ENCODE results near the gene SORBS1.
A peak's percentile ranks its signal among the peaks of the same experiment; 100 is the strongest.
"Not testable (repeated sequence)": the region's sequence is repeated elsewhere in the genome, so short reads cannot be mapped to it uniquely, and the experiment has no call there.

Gene SORBS1

DNA sequence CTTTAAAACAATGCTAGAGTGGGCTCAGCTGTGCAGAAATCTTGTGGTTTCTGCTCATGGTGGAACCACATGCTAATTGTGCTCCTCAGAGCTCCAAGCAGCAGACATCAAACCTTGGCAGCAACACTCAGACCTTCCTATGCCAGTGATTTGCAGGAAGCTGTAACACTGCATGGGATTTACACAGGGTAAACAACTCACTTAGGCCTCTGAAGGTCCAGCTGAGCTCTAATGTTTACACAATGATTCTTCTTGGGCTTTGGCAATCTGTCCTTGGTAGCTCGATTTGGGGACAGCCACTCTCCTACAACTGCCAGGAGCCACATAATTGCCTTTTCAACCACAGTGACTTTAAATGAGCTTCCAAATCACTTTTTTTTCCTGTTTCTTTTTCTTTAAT lies 172.6 kb downstream of the SORBS1 start:
- DNase-seq (ENCODE audit: low read depth): no peak

DNA sequence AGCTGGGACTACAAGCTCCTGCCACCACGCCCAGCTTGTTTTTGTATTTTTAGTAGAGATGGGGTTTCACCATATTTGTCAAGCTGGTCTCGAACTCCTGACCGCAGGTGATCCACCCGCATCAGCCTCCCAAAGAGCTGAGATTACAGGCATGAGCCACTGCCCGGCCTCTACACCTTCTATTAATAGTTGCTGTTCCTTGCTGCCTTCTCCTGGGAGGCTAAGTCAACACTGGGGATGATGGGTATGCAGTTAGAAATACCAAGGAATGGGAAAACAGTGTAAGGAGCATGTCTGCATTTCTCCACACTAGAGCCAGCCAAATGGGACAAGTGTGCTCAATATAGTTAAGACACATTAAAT lies 173.1 kb downstream of the SORBS1 start:
- no peak for DNase-seq (ENCODE audit: low read depth)

DNA sequence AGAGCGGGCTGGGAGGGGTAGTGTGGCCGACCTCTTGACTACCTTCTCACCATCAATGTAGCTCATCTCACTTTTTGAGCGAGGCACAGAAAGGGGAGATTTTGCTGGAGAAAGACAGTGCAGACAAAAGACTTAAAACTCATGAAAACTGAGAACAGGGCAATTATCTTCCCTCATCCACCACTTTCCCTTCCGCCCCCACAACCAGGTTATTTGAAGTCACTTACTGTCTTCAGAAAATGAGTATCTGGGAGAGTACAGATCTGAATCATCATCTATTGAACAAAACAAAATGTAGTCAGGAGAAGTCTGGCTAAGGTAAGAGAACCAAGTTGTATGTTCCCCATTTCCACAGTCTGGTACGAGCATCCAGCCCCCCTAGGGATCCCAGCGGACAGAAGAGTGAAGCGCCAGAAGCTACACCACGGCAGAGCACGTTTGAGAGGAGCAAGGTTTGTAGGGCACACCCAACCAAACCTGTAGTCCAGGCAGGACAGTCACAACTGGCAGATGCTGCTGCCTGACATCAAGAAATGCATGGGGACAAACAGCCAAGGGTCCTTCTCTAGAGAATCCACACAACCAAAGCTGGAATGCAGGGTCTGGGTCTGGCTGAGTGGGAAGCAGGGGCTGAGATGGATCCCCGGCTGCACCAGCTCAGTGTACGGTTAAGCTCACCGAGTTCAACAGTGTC lies 177.0 kb downstream of the SORBS1 start:
- DNase-seq (ENCODE audit: low read depth): no peak

DNA sequence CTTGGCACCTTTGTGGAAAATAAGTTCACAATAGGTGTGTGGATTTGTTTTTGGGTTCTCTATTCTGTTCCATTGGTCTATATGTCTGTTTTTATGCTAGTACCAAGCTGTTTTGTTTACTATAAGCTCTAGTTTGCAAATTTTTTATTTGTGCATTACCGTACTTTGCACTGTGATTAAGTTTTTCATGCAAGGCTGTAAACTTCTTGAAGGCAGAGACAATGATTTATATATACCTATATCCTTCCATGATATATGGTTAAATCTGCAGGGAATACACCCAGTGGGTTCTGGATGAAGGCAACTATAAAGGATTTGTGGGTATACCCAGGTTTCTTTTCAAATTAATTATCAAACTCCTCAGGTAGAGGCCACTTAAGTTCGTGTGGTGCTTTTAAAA lies 178.6 kb downstream of the SORBS1 start:
- no peak for DNase-seq (ENCODE audit: low read depth)

DNA sequence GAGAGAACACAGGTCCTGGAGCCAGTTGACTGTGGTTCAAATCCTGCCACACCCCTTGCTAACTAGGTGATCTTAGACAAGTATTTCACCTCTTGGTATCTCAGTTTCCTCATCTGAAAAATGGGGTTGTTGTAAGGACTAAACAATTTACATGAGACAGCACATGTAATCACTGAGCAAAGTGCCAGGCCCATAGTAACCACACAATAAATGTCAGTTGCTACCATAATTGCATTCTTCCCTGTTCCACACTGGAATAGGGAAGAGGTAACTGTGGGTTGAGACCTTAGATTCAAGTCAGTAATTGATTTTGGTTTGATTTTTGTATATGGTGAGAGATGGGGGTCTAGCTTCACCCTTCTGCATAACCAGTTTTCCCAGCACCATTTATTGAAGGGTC lies 179.0 kb downstream of the SORBS1 start:
- no peak for DNase-seq (ENCODE audit: low read depth)

DNA sequence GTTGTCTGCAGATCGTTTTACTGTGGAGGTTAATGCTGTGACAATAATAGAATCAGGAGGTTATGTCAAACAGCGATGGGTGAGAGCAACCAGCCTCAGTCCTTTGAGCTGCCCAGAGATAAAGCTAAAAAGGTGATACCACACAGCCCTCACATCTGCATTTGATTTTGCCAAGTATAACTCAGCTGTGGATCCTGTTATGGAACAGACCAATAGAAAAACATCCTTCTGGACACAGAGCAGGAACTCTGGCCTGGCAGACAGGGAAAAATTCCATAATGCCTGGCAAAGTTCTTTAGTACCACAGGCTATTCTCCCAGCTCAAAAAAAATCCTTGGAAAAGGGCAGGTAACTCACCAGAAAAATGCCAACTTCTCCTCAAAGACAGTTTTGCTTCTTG lies 183.2 kb downstream of the SORBS1 start:
- no peak for DNase-seq (ENCODE audit: low read depth)

DNA sequence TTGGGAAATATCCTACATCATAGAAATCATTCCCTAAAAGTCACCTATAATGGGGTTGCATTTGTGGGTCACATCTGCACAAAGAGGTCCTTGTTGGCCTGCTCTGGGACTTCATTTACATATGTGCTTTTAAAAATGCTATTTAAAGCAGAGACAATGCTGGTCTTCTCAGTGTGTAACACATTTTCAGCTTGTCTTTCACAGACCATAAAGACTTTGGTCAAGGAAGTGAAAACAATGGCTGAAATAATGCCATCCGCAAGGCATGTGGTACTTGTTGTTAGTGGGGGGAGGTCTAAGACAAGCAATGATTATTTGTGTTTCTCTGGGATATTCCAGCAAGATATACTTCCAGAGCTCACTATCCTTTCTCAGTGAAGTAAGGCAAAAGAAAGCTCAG lies 185.8 kb downstream of the SORBS1 start:
- DNase-seq (ENCODE audit: low read depth): no peak

DNA sequence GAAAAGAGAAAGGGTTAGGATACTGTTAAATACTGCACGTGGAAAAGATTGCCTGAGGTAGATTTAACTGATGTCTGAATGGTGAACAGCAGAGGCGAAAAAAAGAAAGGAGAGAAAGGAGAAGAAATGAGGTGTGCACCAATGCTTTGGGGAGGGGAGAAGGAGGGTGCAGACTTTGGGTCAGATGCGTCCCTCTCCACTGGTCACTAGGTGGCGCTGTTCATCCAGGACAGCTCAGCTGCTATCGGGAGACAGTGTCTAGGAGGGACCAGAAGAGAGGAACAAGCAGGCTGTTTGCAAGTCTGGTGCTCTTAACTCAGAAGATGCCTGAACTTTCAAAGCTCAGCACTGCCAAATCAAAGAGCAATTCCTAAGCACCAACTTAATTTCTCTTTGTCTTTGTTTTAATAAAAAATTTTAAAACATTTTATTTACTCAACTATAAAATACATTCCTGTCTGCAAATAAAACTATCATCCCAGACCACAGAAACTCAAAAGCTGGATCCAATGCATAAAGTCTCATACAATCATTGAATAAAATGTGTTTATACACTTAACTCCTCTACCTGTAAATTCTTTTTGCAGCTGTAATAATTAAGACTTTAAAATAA lies 186.5 kb downstream of the SORBS1 start:
- peak; percentile 35 for DNase-seq (ENCODE audit: low read depth)

DNA sequence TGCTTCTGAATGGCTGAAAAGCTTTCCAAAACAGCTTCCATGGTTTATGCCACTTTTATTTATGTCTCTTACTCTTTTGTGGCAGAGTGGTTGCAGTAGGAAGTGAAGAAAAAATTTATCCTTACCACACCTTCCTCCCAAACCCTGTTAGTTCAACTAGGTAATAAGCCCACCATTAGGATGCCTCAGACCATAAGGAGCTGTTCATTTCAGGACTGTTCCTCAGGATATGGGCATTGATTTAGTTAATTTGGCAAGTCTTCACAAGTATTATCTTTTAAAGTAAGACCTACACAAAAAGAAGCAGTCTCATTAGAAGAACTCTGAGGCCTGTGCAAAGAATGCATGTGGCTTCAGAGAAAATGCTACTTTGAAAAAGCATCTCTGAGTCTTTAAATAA lies 187.5 kb downstream of the SORBS1 start:
- no peak for DNase-seq (ENCODE audit: low read depth)

DNA sequence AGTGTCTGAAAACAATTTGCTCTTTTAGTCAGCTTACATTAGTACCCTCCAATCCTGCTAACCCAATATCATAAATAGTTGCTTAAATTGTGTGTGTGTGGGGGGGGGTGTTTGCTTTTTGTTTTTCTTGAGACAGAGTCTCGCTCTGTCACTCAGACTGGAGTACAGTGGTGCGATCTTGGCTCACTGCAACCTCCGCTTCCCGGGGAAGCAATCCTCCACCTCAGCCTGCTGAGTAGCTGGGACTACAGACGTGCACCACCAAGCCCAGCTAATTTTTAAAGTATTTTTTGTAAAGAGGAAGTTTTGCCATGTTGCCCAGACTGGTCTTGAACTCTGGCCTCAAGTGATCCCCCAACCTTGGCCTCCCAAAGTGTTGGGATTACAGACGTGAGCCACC lies 196.8 kb downstream of the SORBS1 start:
- no peak for DNase-seq (ENCODE audit: low read depth)

DNA sequence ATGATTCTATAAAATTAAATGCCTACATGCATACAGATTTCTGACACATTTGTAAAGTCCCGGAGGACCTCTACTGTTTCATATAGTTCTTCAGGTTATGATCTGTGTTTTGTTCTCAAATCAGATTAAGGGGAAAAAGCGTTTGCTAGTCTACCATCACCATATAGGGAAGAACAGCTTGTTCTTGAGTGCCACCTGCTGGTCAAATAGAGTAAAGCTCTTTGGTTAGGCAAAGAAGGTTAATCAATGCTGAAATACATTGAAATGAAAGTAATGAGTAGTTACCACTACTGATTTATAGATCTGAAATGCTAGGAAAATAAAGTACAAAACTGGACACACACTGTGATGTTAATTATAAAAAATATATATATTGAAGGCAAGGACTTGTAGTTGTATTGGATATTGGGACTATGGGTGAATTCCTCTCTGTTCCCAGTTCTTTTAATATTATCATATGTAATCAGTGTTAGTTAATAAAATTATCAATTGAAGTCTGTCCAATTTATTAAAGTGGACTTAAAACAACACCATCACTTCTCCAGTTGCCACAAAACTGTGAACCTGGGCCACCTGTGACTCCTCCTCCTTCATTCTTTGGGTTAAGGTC lies 197.8 kb downstream of the SORBS1 start:
- DNase-seq (ENCODE audit: low read depth): peak; percentile 20

DNA sequence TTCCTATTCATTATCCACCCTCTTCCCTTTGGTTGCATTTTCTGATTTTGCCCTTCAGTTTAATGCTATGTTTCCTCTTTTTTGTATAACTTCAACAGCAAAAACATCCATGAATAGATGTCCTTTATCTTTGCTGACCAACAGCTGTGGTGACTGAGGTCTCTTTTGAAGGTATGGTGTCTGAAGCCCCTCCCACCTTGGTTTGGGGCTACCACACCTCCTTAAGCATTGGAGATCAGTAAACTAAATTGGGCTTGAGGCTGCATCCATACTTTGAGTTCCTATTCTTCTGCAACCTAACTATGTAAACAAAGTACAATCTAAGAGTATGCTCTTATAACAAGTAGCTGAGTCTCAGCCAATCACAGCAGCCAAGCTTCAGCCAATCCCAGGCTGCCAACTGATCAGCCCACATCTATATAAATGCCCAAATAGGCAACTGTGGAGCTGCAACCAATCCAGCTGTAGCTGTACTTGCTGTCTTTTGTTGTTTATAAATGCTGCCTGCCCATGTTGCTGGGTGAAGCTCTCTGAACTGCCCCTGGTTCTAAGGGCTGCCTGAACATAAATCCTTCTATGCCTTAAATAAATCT lies 201.0 kb downstream of the SORBS1 start:
- DNase-seq (ENCODE audit: low read depth): no peak

DNA sequence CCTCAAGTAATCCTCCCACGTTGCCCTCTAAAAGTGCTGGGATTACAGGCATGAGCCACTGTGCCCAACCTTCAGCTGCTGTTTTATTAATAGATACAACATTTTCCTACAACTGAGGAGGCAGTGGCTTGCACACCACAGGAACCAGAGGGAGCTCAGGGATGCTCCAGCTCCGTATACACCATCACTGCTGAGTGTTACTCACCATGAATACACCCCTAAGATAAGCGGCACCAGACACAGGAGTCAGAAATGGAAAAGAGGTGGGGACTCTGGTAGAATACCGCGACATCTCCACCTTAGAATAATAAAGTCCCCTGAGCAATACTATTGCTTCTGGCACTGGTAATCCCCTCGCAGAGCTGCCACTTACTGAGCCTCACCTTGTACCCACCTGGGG lies 201.7 kb downstream of the SORBS1 start:
- DNase-seq (ENCODE audit: low read depth): no peak

DNA sequence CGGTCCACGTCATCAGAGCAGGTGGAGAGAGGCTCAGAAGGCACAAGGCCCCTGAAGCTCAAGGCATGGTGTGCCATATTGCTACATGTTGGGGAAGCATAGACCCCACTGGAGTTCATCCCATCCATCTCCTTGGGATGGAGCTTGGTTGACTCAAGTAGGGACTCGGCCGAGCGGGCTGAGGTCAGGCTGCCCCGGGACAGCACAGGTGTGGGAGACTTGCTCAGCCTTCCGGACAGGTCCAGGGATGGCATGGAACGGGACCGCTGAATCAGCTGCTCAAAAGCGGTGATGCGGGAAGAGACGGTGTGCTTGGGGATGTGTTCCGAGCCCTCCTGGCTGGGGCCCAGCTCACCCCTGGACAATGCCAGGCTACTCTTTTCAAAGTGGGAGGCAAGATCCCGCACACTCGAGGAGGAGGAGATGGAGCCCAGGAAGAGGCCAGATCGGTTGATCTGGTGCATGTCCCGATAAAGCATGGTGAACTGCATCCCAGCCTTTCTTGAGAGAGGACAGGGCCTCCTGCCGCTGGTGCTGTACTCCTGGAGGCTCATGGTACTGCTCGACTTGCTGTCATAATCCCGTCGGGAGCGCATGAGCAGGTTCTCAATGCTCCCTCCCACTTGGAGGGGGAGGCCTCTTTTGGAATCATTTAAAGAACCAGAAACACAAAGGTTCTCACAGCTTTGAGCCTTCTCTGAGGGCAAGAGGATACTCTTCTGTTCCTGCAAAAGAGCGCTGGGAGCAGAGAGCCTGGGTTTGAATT lies 204.8 kb downstream of the SORBS1 start:
- no peak for DNase-seq (ENCODE audit: low read depth)

DNA sequence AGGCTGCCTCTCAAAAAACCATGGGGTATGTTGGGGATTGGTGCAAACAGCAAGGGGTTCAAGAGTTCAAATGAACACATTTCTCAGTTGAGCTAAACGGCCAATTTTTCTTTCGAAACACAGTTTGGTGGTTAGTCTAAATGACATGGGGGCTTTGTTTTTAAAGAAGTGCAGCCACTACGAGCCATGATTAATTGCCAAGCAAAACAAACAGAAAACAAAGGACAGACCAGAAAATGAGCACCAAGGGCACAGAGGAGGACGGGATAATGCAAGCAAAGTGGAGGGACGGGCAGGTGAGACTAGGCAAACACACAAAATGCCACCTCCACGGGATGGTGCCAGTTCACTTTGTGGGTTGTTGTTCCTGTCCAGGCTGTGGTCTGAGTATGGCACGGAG lies 205.9 kb downstream of the SORBS1 start:
- DNase-seq (ENCODE audit: low read depth): no peak

DNA sequence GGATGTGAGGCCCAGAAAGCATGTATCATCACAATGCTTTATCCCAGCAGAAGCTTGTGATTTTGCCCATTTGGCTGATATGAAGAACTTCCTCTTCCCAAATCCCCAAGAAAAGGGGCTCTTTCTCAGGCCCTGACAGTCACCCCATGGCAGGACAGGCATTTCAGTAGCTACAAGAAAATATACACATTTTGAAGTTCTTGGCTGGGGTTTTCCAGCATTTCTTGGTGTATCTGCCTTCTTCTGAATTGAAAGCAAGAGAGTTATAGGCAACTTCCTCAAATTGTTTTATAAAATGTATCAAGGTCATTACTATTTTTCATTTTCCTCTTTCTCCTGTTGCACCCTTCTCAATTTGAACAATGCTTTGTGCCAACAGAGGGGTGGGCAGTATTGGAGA lies 207.1 kb downstream of the SORBS1 start:
- no peak for DNase-seq (ENCODE audit: low read depth)

DNA sequence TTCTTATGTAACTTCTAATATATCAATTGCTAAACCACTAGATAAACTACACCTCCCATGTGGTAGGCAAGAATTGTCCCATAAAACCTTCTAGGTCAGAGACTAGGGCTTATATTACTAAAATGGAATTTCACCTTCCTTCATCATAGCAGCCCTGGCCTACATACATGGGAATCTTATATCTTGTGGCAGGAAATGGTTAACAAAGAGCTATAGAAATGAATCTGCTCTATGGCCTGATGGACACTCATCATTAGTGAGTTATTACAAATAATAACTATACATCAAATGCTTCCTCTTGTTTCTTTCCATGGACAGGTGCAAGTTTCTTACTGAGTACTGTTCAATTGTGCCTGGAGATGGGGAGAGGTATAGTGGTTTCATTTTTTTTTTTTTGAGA lies 208.0 kb downstream of the SORBS1 start:
- DNase-seq (ENCODE audit: low read depth): no peak

DNA sequence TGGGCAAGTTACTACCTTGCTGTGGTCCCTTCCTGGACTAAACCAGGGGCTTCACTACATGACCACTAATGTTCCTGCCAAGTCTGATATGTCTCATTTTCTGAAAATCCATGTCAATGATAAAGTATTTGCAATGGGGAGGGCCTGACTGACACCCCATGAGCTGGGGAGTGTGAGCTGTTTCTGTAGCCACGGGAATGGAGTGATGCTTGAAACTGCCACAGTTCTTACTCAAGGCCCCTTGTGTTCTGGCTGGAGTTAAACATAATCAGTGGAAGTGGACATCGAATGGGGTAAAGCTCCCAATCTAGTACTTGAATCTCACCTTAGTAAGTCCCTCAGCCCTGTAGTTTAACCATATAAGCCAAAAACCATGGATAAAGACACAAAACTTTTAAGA lies 208.5 kb downstream of the SORBS1 start:
- DNase-seq (ENCODE audit: low read depth): no peak

DNA sequence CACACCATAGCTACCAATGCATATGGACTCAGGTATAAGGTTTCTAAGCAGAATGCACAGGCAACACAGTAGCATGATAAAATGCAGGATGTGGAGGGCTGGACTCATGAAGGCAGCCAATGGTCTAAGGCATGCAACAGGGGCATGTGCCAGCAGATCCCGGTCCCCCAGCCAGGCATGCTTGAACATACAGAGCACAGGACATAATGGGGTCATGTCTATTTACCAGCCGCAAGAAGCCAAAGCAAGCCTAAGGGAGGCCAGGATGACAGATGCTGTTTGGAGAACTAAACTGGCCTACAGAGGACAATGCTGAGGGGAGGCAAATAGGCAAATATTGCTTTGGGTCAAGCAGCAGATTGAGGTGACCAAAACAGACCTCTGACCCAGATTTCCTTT lies 210.3 kb downstream of the SORBS1 start:
- no peak for DNase-seq (ENCODE audit: low read depth)

DNA sequence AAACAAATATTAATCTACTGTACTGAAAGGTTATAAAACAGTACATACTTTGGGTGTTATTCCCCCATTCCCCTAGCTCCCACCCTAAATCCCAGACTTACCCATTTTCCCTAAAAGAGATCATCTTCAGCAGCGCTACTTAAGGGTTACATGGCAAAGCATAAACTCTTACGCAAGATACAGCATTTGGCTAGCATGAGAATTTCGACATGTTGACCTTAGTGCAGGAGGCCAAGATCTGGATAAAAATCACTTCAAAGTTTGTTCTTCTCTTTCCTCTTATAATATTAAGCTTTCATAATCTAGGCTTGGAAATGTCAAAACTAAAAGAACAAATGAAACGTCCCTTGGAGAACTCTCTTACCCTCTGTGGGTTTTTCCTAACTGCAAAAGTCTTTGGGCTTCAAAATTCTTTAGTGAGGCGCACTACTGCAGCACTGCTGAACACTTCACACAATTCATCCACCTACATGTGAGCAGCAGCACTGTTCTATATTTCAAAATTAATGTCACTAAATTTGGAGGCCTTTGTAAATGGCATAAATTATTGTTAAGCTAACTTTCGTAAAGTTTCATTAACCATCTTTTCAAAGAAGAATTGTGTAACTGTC lies 210.8 kb downstream of the SORBS1 start:
- DNase-seq (ENCODE audit: low read depth): no peak

DNA sequence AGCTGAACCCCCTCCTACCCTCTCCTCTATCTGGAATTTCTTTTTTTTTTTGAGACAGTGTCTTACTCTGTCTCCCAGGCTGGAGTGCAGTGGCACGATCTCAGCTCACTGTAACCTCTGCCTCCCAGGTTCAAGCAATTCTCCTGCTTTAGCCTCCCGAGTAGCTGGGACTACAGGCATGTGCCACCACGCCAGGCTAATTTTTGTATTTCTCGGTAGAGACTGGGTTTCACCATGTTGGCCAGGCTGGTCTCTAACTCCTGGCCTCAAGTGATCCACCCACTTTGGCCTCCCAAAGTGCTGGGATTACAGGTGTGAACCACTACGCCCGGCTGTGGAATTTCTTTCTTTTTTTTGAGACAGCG lies 213.8 kb downstream of the SORBS1 start:
- not testable (repeated sequence) for DNase-seq (ENCODE audit: low read depth)

DNA sequence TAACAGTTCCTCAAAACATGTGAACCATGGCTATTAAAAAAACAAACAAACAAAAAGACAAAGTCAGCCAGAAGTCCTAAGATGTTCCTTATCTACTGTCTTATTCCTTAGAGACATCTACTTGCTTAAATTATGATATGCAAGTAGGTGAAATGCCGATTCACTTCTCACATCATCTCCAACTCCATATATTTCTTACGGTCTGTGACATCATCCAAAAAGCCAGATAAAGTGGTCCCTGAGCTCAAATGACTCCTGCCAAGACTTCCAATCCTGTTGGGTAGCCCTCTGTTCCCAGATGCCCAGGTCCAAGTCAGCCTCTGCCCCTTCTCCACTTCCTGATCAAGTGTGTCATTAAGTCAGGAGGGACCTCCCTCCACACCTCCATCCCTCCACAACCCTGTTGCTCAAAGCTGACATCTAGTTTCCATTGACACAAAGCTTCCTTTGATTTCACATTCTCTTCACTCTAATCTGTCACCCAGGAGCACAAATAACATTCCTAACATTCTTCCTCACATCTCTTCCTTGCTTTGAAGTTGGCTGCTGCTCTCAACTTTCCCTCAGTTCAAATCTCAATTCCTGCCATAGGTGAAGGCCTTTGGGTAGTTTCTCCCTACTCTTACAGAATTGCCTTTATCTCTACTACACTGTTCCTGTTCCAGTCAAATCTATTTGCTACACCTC lies 214.3 kb downstream of the SORBS1 start:
- DNase-seq (ENCODE audit: low read depth): no peak
